Lung microvascular endothelial cell (primary cell): ENCODE measurements around the gene CD160. TPM values are rescaled to one million over a fixed set of nuclear protein-coding genes. Genes with fewer than 3 reads are reported as not detected.

Source experiments
- total RNA-seq: library from RNA; depleted of rRNA; stranded (reverse); fragments of >200 nt; gene quantifications from 2 replicates; pipeline ENCODE4 v1.2.1, GENCODE V29; 2014

The CD160 gene
- total RNA-seq, 1 donor from 2014 or later: not detected

Other genes with a start within 250 kb of the CD160 start
- 13.7 and 17.9 TPM in 2 replicates for gene GPR89A, start 111.5 kb upstream of the CD160 start, total RNA-seq
- not detected in 2 replicates for gene PDZK1, start 12.1 kb upstream of the CD160 start, total RNA-seq
- gene RNF115, start 104.6 kb downstream of the CD160 start, total RNA-seq: 9.5 and 9.8 TPM in 2 replicates
- gene POLR3C, start 104.7 kb downstream of the CD160 start, total RNA-seq: 19.4 and 19.8 TPM in 2 replicates
- gene NUDT17, start 126.1 kb downstream of the CD160 start, total RNA-seq: 2.4 and 3.1 TPM in 2 replicates
- 4.1 and 4.8 TPM in 2 replicates for gene PIAS3, start 139.6 kb downstream of the CD160 start, total RNA-seq
- under 0.01 and 0.22 TPM in 2 replicates for gene ANKRD35, start 166.4 kb downstream of the CD160 start, total RNA-seq
- 0.79 and 6.1 TPM in 2 replicates for gene ITGA10, start 190.6 kb downstream of the CD160 start, total RNA-seq
- gene PEX11B, start 199.2 kb downstream of the CD160 start, total RNA-seq: 24.8 and 31.9 TPM in 2 replicates
- gene RBM8A, start 208.0 kb downstream of the CD160 start, total RNA-seq: 71.7 and 77.8 TPM in 2 replicates
- 18.1 and 21.8 TPM in 2 replicates for gene LIX1L, start 238.5 kb downstream of the CD160 start, total RNA-seq
- under 0.01 TPM in 1 of 2 replicates, not detected in the other for gene ANKRD34A, start 245.1 kb downstream of the CD160 start, total RNA-seq
- gene POLR3GL, start 245.2 kb downstream of the CD160 start, total RNA-seq: 12.9 and 14.9 TPM in 2 replicates